ENCODE measurements around the gene TSEN54. TPM values are rescaled to one million over a fixed set of nuclear protein-coding genes. Genes with fewer than 3 reads are reported as not detected.
"Not testable (repeated sequence)": the region's sequence is repeated elsewhere in the genome, so short reads cannot be mapped to it uniquely, and the experiment has no call there.

The TSEN54 gene
- total RNA-seq, 4 donors from 2014 or later: 15.8 to 26.5 (median 17.1) TPM

DNA sequence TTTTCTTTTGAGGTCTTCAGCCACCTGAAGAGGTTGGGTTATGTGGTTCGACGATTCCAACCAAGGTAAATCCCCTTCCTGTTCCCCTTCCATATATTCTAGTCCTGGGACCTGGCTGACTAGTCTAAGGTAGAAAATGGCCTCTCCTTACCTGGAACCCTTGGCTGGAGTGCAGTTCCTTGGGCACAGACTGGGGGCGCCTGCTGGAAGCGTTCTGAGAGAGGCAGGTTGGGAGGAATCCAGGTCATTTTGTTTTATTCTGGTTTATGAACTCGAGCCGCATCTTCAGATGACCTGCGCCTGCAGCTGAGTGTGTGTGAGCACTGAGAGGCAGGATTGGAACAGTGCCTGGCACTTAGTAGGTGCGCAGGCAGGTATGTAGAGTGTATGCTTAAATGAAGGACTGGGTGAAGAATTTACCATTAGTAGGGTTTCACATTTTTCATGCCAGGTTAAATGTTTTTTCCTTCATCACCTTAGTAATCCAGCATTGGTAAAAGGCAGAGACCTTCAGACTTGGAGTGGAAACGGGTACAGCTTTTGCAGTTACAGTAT is 2.7 kb downstream of the TSEN54 start:
- no peaks in the 10 kb centered on the region for H3K27me3 ChIP-seq

DNA sequence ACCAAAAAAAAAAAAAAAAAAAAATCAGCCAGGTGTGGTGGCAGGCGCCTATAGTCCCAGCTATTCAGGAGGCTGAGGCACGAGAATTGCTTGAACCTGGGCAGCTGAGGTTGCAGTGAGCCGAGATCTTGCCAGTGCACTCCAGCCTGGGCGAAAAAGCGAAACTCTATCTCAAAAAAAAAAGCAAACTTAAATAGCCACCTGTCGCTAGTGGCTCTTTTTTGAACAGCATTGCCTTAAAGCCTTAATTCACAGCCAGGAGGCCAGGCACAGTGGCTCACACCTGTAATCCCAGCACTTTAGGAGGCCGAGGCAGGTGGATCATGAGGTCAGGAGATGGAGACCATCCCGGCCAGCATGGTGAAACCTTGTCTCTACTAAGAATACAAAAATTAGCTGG is 4.1 kb downstream of the TSEN54 start:
- not testable (repeated sequence) for H3K4me3 ChIP-seq, H3K9me3 ChIP-seq, H3K27ac ChIP-seq, H3K27me3 ChIP-seq, ATAC-seq
- Histone ChIP-seq H3K36me3 (peaks cover 0 to 36% of the 10 kb centered on the region in 2 donors), H3K4me1 (peaks cover 0 to 36% (median 9%) of the 10 kb centered on the region in 3 donors)
- WGBS, 2 donors (ENCODE audit: low coverage in 1 of 2): 98% methylated on average over 7 of the region's 8 CpGs; no CpG with 5 or more reads in 1 of the 2 donors

More for the DNA sequence above, 2.7 kb downstream of the TSEN54 start:
- TF ChIP-seq EP300 (IDR thresholded peaks at IDR 0.05) (no peak), CTCF (IDR thresholded peaks at IDR 0.05) (no peak), POLR2AphosphoS5 (IDR thresholded peaks at IDR 0.05) (no peak), POLR2A (IDR thresholded peaks at IDR 0.05) (no peak)
- WGBS, 2 donors (ENCODE audit: low coverage in 1 of 2): 86 to 89% methylated on average over 7 of the region's 9 CpGs
- Histone ChIP-seq H3K9me3 (no peaks in the 10 kb centered on the region), H3K4me1 (peaks cover 0 to 33% (median 14%) of the 10 kb centered on the region in 3 donors), H3K4me3 (no peak overlapping the region), H3K27ac (no peak overlapping the region), H3K36me3 (peaks cover 0 to 36% of the 10 kb centered on the region in 2 donors)
- no peak for ATAC-seq

DNA sequence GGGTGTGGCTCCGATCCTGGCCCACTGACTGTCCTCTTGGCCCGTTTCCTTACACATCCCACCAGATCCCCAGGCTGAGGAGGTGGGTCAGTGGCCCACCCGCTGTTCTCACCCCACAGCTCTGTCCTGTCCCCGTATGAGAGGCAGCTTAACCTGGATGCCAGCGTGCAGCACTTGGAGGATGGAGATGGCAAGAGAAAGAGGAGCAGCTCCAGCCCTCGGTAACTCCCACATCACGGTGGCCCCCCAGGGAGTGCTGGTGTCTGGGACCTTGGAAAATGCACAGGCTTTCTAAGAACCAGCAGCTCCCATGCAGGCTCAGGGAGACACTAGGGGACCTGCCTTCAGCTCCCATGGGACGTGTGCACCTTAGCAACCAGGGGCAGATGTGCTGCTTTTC is 5.0 kb downstream of the TSEN54 start:
- Histone ChIP-seq H3K27ac (no peak overlapping the region), H3K9me3 (no peaks in the 10 kb centered on the region), H3K4me1 (peaks cover 0 to 39% (median 13%) of the 10 kb centered on the region in 3 donors), H3K4me3 (no peak overlapping the region), H3K36me3 (peaks cover 0 to 36% of the 10 kb centered on the region in 2 donors), H3K27me3 (no peaks in the 10 kb centered on the region)
- ATAC-seq: no peak
- no peak for TF ChIP-seq POLR2AphosphoS5 (IDR thresholded peaks at IDR 0.05)
- TF ChIP-seq CTCF (IDR thresholded peaks at IDR 0.05): no peak
- no peak for TF ChIP-seq EP300 (IDR thresholded peaks at IDR 0.05)
- no peak for TF ChIP-seq POLR2A (IDR thresholded peaks at IDR 0.05)
- WGBS, 2 donors (ENCODE audit: low coverage in 1 of 2): 80% methylated on average over 1 of the region's 8 CpGs; no CpG with 5 or more reads in 1 of the 2 donors

- 63% methylated on average over 3 of the region's 33 CpGs; no CpG with 5 or more reads in 1 of the 2 donors for WGBS, 2 donors (ENCODE audit: low coverage in 1 of 2)
These were observed 5.8 kb downstream of the TSEN54 start for GRCh38 chr17:75521951-75522727.

More at GRCh38 chr17:75521951-75522727, 5.8 kb downstream of the TSEN54 start:
- ATAC-seq: no peak
- TF ChIP-seq CTCF (IDR thresholded peaks at IDR 0.05) (no peak), POLR2AphosphoS5 (IDR thresholded peaks at IDR 0.05) (no peak), POLR2A (IDR thresholded peaks at IDR 0.05) (no peak), EP300 (IDR thresholded peaks at IDR 0.05) (no peak)
- Histone ChIP-seq H3K27ac (no peak overlapping the region), H3K4me3 (no peak overlapping the region), H3K9me3 (no peaks in the 10 kb centered on the region), H3K36me3 (peaks cover 0 to 36% of the 10 kb centered on the region in 2 donors), H3K4me1 (peaks cover 0 to 39% (median 13%) of the 10 kb centered on the region in 3 donors), H3K27me3 (no peaks in the 10 kb centered on the region)
